ENCODE data around the gene MAP3K12.

Gene MAP3K12

DNA sequence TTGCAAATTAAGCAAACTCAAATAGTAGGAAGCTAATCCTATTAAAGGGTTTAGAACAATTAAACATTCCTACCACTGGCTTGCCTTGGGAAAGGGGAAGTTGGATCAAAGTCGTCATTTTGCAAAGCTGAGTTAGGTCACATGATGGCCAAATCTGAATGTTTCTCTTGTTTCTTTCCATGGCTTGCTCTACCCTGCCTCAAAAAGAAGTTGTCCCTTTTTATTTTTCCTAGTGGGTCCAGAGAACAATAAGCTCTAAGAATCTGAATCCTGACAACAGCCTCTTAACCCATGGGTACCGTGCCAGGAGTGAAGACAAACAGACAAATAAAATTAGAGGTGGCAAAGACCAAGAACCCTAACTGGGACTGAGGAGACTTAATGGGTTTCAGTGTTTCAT lies 34.2 kb upstream of the MAP3K12 start:
- ChIA-PET CTCF (interaction anchor here (0.9 to 3.1 kb wide), 4 partner anchors 10 to 181 kb away, joined by 3 to 15 read pairs (median 4); no protein-coding TSS in a partner anchor), POLR2A (no interaction called here)
- TF ChIP-seq, protein P1, sequence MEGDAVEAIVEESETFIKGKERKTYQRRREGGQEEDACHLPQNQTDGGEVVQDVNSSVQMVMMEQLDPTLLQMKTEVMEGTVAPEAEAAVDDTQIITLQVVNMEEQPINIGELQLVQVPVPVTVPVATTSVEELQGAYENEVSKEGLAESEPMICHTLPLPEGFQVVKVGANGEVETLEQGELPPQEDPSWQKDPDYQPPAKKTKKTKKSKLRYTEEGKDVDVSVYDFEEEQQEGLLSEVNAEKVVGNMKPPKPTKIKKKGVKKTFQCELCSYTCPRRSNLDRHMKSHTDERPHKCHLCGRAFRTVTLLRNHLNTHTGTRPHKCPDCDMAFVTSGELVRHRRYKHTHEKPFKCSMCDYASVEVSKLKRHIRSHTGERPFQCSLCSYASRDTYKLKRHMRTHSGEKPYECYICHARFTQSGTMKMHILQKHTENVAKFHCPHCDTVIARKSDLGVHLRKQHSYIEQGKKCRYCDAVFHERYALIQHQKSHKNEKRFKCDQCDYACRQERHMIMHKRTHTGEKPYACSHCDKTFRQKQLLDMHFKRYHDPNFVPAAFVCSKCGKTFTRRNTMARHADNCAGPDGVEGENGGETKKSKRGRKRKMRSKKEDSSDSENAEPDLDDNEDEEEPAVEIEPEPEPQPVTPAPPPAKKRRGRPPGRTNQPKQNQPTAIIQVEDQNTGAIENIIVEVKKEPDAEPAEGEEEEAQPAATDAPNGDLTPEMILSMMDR (IDR thresholded peaks at IDR 0.05; ENCODE audit: control extremely low read depth, extremely low read depth, low read depth, missing control alignments) = no peak
- DNase-seq (ENCODE audit: extremely low spot score) = no peak

DNA sequence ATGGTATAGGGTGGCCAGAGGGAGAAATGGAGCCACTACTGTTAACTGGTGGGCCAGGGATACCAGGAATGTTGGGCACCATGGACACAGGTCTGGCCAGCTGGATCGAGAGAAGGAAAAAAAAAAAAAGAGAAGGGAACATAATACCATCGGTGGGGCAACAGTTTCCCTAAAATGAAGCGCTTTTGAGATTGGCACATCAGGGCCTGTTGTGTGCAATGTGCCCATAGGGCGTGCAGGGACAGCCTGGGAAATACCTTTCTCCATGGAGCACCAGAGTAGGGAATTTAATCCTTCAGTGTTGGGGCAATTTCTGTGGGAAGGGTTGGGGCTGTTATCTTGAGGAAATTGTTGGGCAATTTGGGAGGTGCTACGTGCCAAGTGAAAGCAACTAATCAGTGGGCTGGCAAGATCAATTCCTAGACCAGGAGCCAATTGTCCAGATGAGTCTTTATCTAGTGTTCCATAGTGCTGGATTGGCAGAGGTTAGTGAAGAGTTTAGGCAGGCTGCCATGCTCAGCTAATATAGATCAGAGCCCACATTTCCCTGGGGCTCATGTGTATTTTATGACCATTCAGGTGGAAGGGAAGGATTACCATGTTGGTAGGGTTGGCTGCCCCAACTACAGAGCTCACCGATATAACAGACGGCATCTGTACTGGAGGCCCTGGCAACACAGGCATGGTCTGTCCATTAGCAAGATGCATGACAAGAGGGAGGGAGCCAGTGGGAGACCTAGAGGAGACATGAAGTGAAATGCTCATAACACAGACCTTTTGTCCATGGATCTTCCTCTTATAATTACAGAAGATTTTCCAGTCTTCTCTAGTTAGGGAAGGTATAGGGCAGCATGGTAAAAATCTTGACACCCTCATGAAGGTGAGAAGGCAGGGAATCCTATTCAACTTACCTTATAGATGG lies 33.5 kb upstream of the MAP3K12 start:
- POLR2A ChIA-PET = no interaction called here
- TF ChIP-seq, protein P1 (IDR thresholded peaks at IDR 0.05; ENCODE audit: control extremely low read depth, extremely low read depth, low read depth, missing control alignments) = no peak
- CTCF ChIA-PET = interaction anchor here (0.9 to 3.1 kb wide), 5 partner anchors 11 to 180 kb away, joined by 3 to 15 read pairs (median 4); no protein-coding TSS in a partner anchor
- no peak for DNase-seq (ENCODE audit: extremely low spot score)

DNA sequence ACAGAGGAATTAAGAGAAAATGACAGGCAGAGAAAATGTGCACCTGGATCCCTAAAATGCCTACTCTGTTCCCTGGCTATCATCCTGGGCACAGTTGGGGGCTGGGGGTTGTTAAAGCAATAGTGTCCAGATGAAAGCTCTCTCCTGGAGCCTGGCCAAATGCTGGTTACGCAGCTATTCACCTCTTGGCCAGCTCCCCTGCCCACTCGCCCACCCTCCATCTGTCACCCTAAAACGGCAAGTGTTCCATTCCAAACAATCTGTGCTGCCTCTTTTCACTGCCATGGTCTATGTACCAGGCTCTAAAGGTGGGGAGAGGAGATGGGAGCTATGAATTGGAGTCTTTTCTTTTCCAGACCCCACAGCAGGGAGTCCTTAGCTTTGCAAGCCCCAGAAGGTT lies 32.8 kb upstream of the MAP3K12 start:
- no peak for DNase-seq (ENCODE audit: extremely low spot score)
- POLR2A ChIA-PET = no interaction called here
- TF ChIP-seq, protein P1 (IDR thresholded peaks at IDR 0.05; ENCODE audit: control extremely low read depth, extremely low read depth, low read depth, missing control alignments) = no peak
- CTCF ChIA-PET = interaction anchor here (0.7 to 3.1 kb wide), 6 partner anchors 8 to 180 kb away, joined by 3 to 15 read pairs (median 4); no protein-coding TSS in a partner anchor

DNA sequence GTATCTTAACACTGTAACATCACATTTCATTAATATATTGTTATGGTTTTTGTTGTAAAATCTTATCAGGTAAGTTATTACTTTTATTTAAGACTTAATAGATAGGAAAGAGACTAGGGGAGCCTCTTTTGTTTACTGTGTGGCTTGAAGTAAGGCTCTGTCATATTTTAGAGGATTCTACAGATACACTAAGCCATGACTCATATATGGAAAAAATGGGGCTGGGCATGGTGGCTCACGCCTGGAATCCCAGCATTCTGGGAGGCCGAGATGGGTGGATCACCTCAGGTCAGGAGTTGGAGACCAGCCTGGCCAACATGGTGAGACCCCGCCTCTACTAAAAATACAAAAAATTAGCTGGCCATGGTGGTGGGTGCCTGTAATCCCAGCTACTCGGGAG lies 31.7 kb upstream of the MAP3K12 start:
- TF ChIP-seq, protein P1 (IDR thresholded peaks at IDR 0.05; ENCODE audit: control extremely low read depth, extremely low read depth, low read depth, missing control alignments) = no peak
- ChIA-PET CTCF (interaction anchor here (1.0 to 3.1 kb wide), 3 partner anchors 13 to 179 kb away, joined by 3 to 15 read pairs (median 3); no protein-coding TSS in a partner anchor), POLR2A (no interaction called here)
- no peak for DNase-seq (ENCODE audit: extremely low spot score)

DNA sequence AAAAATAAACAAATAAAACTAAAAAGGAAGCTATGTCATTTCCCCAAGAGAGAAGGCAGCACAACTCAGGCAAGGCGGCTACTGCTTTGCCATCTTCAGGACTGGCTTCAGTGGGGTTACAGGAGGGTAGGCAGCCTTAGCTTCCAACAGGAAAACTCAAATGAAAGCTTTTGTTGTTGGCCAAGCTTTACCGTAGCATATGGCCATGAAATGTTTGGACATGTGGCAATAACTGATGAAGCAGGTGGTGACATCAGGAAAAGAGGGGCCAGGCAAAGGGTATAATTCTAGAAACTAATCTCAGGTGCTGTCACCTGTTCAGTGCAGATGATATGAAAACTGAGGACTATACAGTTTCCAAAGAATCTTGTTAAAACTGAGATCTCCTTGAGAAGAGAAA lies 30.8 kb upstream of the MAP3K12 start:
- CTCF ChIA-PET = interaction anchor here (1.4 to 1.5 kb wide), 2 partner anchors 13 to 50 kb away, joined by 3 to 4 read pairs; no protein-coding TSS in a partner anchor
- TF ChIP-seq, protein P1 (IDR thresholded peaks at IDR 0.05; ENCODE audit: control extremely low read depth, extremely low read depth, low read depth, missing control alignments) = no peak
- POLR2A ChIA-PET = no interaction called here
- no peak for DNase-seq (ENCODE audit: extremely low spot score)

DNA sequence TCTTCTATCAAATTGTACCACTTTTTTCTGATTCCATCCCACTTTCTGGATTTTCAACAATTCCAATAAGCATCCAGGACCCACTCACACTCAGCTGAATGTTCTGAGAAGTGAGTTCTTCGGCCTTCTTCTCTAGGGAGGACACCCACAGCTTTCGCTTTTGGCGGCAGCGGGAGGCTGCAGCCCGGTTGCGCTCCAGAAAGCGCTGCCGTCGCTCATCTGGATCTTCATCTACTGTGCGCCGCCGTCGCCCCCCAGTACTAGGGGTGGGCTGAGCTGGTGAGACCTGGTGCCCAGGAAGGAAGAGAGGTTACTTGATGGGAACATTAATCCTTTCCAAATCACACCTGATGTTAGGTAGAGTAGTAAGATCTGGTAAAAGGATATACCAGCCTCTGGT lies 25.2 kb upstream of the MAP3K12 start:
- POLR2A ChIA-PET = no interaction called here
- TF ChIP-seq, protein P1 (IDR thresholded peaks at IDR 0.05; ENCODE audit: control extremely low read depth, extremely low read depth, low read depth, missing control alignments) = no peak
- CTCF ChIA-PET = interaction anchor here (1.8 to 10.9 kb wide), 2 partner anchors 14 to 18 kb away, joined by 6 to 87 read pairs; partner anchors contain the start of gene NPFF
- DNase-seq (ENCODE audit: extremely low spot score) = no peak
